ENCODE results near the gene EHD1. TPM values are rescaled to one million over a fixed set of nuclear protein-coding genes. Genes with fewer than 3 reads are reported as not detected.

The EHD1 gene
- polyA plus RNA-seq, 3 donors, result 30.3 to 212 (median 48.4) TPM

GRCh38 chr11:64898541-64898940, 20.1 kb upstream of the EHD1 start:
- H2AFZ ChIP-seq (ENCODE audit: insufficient read depth, low read depth, low read length, poor library complexity, severe bottlenecking), result no peak overlapping the region
- Mint-ChIP-seq H3K36me3 (peaks cover 67 to 77% of the 10 kb centered on the region in 2 donors), H3K4me1 (peaks cover 3% of the 10 kb centered on the region)

GRCh38 chr11:64898076-64898445, 19.6 kb upstream of the EHD1 start:
- intact Hi-C loops (cut with micrococcal nuclease), result no loop called here
- Histone ChIP-seq H3K4me2 (replicated peaks; ENCODE audit: extremely low read depth, low read length, poor library complexity, severe bottlenecking) (no peak overlapping the region), H3K4me1 (ENCODE audit: control insufficient read depth in 1 of 2, insufficient read depth in 2 of 2, low read length in 2 of 2) (peaks cover 9 to 13% of the 10 kb centered on the region in 2 donors), H4K20me1 (ENCODE audit: insufficient read depth, low read length) (peaks cover 6% of the 10 kb centered on the region), H3K27me3 (ENCODE audit: control insufficient read depth in 2 of 2, insufficient read depth in 2 of 2, low read length in 2 of 2) (no peaks in the 10 kb centered on the region), H3K79me2 (ENCODE audit: insufficient read depth, low read length) (no peaks in the 10 kb centered on the region), H3K9me3 (replicated peaks in 1 of 2; ENCODE audit: control insufficient read depth in 1 of 2, insufficient read depth in 1 of 2, low read length in 2 of 2) (no peaks in the 10 kb centered on the region), H3K9ac (ENCODE audit: insufficient read depth, low read length, poor library complexity, severe bottlenecking) (no peak overlapping the region), H3K4me3 (replicated peaks in 1 of 3; ENCODE audit: low read depth in 2 of 3, low read length in 3 of 3) (no peak overlapping the region), H3K27ac (ENCODE audit: low read depth in 1 of 2, low read length in 2 of 2) (no peak overlapping the region), H3K36me3 (replicated peaks in 1 of 2; ENCODE audit: control insufficient read depth in 1 of 2, insufficient read depth in 2 of 2, low read length in 2 of 2) (peaks cover 73 to 84% of the 10 kb centered on the region in 2 donors), H2AFZ (ENCODE audit: insufficient read depth, low read depth, low read length, poor library complexity, severe bottlenecking) (no peak overlapping the region)
- 98% methylated on average over 4 of the region's 9 CpGs for WGBS (ENCODE audit: insufficient coverage)
- no peak for DNase-seq
- Mint-ChIP-seq H3K36me3 (peaks cover 66 to 74% of the 10 kb centered on the region in 2 donors), H3K9me3 (no peaks in the 10 kb centered on the region), H3K27ac (peak overlapping the region in 1 of 7 donors; percentile 25), H3K4me1 (peaks cover 3% of the 10 kb centered on the region), H3K27me3 (ENCODE audit: low read depth in 3 of 3) (no peaks in the 10 kb centered on the region), H3K4me3 (no peak overlapping the region)
- TF ChIP-seq CTCF (IDR thresholded peaks at IDR 0.05), result no peak

More at GRCh38 chr11:64898541-64898940, 20.1 kb upstream of the EHD1 start:
- Histone ChIP-seq H3K4me3 (replicated peaks in 1 of 3; ENCODE audit: low read depth in 2 of 3, low read length in 3 of 3) (no peak overlapping the region), H4K20me1 (ENCODE audit: insufficient read depth, low read length) (peaks cover 6% of the 10 kb centered on the region), H3K27me3 (ENCODE audit: control insufficient read depth in 2 of 2, insufficient read depth in 2 of 2, low read length in 2 of 2) (no peaks in the 10 kb centered on the region), H3K36me3 (replicated peaks in 1 of 2; ENCODE audit: control insufficient read depth in 1 of 2, insufficient read depth in 2 of 2, low read length in 2 of 2) (peaks cover 78 to 89% of the 10 kb centered on the region in 2 donors), H3K4me1 (ENCODE audit: control insufficient read depth in 1 of 2, insufficient read depth in 2 of 2, low read length in 2 of 2) (peaks cover 8 to 10% of the 10 kb centered on the region in 2 donors), H3K79me2 (ENCODE audit: insufficient read depth, low read length) (no peaks in the 10 kb centered on the region), H3K27ac (ENCODE audit: low read depth in 1 of 2, low read length in 2 of 2) (no peak overlapping the region), H3K4me2 (replicated peaks; ENCODE audit: extremely low read depth, low read length, poor library complexity, severe bottlenecking) (no peak overlapping the region), H3K9me3 (replicated peaks in 1 of 2; ENCODE audit: control insufficient read depth in 1 of 2, insufficient read depth in 1 of 2, low read length in 2 of 2) (no peaks in the 10 kb centered on the region), H3K9ac (ENCODE audit: insufficient read depth, low read length, poor library complexity, severe bottlenecking) (no peak overlapping the region)
- intact Hi-C loops (cut with micrococcal nuclease), result no loop called here
- Mint-ChIP-seq H3K4me3 (no peak overlapping the region), H3K27ac (peak overlapping the region in 1 of 7 donors; percentile 59), H3K9me3 (no peaks in the 10 kb centered on the region), H3K27me3 (ENCODE audit: low read depth in 3 of 3) (no peaks in the 10 kb centered on the region)
- 98% methylated on average over 19 of the region's 19 CpGs for WGBS (ENCODE audit: insufficient coverage)
- no peak for TF ChIP-seq CTCF (IDR thresholded peaks at IDR 0.05)
- DNase-seq, result no peak

All from CD14-positive monocyte (primary cell).